NCI-H2227 (cell line): Measurements from ENCODE around the gene HSP90AB1.

Source experiments
- DNase-seq: peaks from one replicate; lab custom pipeline; 2025; ENCODE audit not compliant: unreplicated experiment; lab: John Stamatoyannopoulos, UW

The HSP90AB1 gene

DNA sequence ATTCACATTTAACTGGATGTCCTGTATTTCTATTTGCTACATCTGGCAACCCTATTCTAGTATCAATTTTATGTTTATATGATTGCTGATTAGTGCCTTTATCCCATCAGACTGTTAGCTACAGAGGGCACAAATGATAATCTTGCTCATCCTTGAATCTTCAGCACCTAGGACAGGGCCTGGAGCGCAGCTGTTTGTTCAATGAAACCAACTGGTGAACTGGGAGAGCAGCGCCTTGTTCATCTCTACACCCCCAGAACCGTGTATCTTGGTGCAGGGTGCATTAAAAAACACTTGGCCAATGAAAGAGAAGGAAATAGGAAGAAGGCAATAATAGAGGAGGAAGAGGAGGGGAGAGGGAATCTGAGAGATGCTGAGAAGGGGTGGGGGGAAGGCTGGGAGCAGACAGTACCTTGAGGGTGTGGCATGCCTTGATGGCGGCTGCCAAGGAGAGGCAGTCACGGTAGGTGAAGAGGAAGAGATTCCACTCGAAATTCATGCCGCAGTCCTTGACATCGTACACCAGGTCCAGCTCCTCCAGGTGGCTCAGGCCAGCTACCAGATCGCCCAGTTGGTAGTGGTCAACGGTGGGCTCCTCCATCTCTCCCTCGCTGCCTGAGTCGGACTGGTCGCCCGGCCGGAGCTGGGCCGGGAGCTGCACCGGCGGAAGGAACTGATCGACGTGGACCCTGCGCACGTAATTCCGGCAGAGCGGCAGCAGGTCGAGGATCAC is 38.8 kb downstream of the HSP90AB1 start:
- no peak for DNase-seq

DNA sequence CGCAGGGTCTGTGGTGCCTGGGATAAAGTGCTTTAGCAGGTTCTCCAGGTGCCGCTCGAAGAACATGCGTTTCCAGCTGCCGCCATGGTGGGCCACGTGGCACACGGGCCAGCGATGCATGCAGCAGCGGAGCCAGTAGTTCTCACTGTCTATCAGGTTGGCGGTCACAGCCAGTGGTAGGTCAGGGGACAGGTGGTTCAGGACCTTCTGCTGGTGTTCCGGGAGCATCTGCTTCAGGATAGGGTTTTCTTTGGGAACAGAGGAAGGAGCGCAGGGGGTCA is 39.3 kb downstream of the HSP90AB1 start:
- no peak for DNase-seq

DNA sequence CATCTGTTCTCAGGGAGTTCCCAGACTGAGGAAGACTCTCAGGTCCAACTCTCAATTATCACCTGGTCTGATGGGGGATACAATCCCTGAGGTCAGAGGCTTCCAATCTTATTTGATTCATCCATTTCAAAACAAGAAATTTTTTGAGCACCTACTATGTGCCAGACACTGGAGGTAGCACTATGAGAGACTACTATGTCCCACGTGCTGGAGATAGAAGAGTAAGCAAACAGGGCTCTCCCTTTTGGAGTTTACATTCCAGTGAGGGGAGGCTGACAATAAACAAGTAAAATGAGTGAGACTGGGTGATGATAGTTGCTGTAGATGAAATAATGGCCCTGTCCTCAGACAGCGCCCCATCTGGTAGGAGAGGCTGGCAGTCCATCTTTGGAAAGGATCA is 39.8 kb downstream of the HSP90AB1 start:
- no peak for DNase-seq

DNA sequence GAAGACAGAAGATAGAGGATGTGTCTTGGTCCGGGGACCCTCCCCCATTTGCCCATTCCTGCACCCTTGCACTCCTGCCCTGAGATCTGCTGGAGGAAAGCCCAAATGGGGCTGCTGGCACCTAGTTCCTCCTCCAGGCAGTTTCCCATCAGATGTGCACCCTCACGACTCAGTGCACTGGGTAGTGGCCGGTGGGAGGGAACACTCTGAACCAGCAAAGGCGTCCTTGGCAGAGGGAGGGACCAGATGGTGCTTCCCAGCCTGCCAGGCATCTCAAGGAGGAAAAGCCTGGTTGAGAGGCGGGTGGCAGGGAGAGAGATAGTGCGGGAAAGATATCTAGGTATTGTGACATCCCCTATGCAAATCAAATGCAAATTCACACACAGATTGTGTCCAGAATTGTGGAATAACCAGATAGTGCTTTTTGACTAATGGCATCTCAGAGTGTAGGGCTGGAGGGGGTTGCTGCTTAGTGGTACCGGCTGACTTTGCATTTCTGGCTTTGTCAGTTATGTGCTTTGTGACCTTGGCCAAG is 42.9 kb downstream of the HSP90AB1 start:
- peak; percentile 6 for DNase-seq

DNA sequence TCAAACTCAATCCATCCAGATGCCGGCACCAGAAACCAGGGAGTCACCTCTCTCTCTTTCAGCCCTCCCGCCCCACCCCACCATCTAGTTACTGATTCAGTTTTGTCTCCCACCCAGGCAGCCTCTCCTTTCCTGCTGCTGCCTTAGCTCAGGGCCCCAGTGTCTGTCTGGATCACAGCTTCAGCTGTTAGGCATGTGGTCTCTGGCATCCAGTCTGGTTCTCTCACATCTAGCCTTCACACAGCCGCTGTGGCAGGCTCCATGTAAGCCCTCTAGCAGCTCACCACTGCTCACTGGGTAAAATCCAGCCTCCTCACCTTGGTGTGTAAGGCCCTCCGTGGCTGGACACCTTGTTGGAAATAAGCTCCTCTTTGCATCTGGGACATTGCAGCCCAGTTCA is 44.9 kb downstream of the HSP90AB1 start:
- no peak for DNase-seq

- no peak for DNase-seq
Observed at GRCh38 chr6:44292661-44293365, 45.9 kb downstream of the HSP90AB1 start.

DNA sequence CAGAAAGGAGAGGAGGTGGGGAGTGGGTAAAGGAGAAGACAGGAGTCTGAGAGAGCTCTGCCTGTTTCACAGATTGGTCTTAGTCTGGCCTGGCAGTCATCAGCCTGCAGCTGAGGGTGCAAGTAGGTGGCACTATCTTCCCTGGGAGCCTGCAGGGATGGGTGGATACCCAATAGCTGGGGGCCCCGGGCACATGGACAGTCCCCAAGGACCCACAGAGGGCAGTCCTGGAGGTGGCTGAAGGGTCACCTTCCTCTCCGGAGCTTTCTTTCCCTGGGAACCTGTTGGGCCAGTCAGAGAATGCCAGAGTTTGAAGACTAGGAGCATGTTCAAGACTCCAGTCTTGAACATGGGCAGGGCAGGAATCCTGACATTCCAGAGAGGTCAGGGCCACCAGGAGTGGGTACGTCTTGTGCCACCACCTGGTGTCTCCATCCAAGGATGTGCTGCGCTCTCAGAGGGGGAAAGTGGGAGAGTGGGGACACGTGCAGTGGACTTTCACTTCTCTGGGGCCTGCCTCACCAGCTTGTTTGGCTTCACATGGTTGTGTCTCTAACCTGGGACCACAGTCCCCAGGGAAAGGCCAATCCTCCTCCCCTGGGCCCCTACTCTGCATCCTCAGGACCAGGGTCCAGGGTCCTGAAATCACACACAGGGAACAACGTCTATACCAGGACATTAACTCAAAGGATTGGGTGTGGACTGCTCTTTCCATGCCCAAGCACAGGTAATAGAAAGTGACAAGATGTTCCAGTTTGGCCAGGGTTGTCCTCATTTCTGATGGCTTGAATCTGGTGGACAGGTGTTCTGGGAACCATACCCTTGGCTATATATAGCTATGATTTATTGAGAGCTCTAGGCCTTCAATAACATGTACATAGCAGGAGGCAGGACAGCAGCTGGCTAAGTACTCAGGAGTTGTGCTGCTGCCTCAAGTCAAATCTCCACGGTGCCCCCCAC is 48.2 kb downstream of the HSP90AB1 start:
- no peak for DNase-seq

- peak; percentile 75 for DNase-seq
Observed at GRCh38 chr6:44297063-44298038, 50.5 kb downstream of the HSP90AB1 start.

GRCh38 chr6:44298055-44298803 is 51.3 kb downstream of the HSP90AB1 start:
- peak; percentile 9 for DNase-seq

- no peak for DNase-seq
Observed at GRCh38 chr6:44298864-44299263, 52.0 kb downstream of the HSP90AB1 start.

DNA sequence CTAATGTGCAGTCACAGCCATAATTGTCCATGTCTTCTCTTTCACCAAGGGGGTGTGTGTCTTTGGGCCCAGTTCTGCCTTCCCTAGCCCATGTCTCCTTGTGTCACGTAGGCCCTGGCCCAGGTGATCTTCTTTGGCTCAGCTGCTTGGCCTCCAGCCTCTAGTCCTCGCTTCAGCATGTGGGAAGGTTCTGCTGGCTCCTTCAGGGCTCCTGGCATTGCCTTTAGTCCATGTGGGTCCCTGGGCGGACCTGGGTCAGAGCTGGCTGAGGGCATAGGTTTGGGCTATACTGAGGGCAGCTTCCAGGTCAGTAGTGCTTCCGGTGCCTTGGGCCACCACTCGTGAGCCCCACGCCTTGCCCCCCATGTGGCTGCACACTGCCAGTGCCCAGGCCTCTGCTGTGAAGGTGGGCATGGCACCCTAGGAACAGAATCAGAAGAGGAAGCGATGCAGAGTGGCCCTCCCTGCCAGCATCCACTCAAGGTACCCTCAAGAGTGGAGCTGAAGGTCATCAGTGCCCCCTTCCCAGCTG is 53.5 kb downstream of the HSP90AB1 start:
- DNase-seq = no peak

GRCh38 chr6:44301106-44301505 is 54.2 kb downstream of the HSP90AB1 start:
- no peak for DNase-seq

DNA sequence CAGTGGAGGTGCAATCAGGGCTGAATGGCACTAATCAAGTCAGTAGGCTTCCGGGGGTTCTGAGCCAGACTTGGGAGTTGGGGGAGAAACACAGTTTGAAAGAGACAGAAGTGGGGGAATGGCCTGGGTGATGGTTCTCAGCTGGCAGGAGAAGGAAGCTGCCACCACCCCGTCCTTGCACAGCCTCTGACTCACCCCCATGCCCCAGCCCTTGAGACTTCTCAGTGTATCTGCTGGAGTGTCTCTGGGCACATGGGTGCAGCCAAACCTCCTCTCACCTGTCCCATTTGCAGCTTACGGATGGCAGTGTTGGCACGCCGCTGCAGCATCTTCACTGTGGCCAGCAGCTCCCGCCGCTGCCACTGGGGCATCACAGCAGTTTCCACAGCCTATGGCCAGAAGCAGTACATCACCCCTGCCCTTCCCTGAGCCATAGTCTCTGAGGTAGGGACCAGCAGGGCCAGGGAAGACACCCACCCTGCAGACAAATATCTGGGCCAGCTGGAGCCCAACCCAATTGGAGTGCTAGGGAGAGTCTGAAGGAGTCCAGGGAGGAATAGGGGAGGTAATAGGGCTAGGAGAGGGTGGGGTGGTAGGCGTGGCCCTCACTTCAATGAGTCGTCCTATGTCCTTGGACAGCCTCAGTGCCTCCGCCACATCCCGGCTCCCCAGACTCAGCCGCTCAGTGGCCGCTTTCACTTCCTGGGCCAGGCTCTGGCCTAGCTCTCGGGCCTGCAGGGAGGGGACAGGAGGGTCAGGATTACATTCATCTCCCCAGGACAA is 55.1 kb downstream of the HSP90AB1 start:
- DNase-seq = no peak

- no peak for DNase-seq
Observed at GRCh38 chr6:44302856-44303255, 56.0 kb downstream of the HSP90AB1 start.
